AG20443 (cell line): ENCODE data around the gene ATG9B.
A peak's percentile ranks its signal among the peaks of the same experiment; 100 is the strongest.

Experiments used
- DNase-seq: peaks from one replicate; pipeline ENCODE4 v3.0.0; 2012; ENCODE audit warnings: low spot score, mixed read lengths

The ATG9B gene

GRCh38 chr7:151000897-151001495 lies 23.3 kb downstream of the ATG9B start:
- no peak for DNase-seq

- DNase-seq = no peak
Observed at GRCh38 chr7:150999497-151000230, 24.6 kb downstream of the ATG9B start.

DNA sequence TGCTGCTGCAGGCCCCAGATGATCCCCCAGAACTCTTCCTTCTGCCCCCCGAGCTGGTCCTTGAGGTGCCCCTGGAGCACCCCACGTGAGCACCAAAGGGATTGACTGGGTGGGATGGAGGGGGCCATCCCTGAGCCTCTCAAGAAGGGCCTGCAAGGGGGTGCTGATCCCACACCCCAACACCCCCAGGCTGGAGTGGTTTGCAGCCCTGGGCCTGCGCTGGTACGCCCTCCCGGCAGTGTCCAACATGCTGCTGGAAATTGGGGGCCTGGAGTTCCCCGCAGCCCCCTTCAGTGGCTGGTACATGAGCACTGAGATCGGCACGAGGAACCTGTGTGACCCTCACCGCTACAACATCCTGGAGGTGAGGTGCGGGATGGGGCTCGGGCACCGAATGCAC lies 25.3 kb downstream of the ATG9B start:
- DNase-seq = no peak

GRCh38 chr7:150998341-150998740 lies 26.0 kb downstream of the ATG9B start:
- DNase-seq = no peak

DNA sequence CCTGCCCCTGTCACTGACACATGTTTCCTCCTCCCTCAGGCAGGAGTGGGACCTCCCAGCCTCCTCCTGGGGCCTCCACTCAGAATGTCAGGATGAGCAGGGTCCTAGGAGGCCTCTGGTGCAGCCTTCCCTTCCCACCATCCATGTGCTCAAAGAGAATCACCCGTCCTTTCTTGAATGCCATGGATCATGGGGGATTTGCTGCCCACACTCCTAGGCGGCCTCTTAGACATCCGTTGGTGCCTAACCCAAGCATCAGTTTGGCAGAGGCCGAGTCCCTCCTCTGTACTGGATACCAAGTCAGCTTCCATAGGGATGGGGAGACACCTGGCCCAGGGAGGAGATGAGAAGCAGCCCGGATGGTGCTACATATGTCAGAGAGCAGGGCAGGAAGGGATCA lies 26.5 kb downstream of the ATG9B start:
- DNase-seq = no peak

- no peak for DNase-seq
Observed at GRCh38 chr7:150997075-150997511, 27.2 kb downstream of the ATG9B start.

GRCh38 chr7:150996376-150997074 lies 27.8 kb downstream of the ATG9B start:
- DNase-seq = no peak

DNA sequence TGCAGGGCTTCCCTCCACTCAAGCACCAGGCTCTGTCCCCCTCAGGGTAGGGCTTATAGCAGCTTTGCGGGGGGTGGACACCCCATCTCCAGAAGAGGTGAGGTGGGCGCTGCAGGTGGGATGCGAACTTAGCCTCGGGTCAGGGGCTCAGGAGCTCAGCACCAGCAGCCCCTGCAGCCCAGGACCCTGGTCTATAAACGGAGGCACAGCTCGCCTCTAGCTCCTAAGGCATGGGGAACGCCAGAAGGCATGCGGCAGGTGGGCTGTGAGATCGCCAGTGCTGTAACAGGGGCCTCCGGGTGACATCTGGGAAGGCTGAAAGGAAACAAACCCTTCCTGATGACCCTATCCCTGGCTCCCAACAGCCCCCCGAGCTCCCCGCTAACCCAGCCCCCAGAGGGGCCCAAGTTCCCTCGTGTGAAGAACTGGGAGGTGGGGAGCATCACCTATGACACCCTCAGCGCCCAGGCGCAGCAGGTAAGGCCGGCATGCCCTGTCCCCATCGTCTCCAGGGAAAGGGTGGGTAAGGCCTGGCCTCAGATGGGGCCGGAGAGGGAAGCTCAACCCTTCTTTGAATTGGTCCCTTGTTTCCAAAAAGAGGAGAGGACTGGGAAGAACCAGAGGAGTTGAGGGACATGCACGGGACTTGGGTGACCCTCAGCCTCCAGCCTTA lies 29.3 kb downstream of the ATG9B start:
- no peak for DNase-seq

DNA sequence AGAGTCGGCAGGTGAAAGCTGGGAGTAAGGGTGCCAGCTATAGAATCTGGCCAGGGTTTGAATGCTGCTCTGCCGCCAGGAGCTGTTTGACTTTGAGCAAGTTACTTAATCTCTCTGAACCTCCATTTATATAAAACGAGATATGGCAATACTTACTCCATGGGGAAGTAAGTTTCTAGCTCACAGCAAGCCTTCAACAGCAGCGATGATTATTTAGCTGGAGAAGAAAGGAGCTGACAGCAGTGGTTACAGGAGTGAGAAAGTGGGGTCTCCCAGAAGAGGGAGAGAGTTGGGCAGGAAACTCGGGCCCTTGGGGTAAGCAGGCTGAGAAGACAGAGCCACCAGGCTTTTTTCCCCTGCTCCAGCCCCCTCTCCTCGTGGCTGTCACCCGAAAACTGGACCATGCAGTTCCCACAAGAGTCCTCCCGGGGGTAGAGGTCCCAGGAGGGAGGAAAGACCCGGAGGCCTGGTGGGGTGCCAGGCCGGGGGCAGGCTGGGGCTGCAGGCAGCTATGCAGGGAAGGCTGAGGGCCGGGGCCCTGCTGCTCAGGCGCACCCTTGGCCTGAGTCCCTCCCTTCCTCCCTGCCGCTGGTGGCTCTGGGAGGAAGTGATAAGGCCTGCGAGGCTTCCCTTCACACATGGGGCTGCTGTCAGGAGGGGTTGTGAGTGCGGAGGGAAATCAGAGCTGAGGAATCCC lies 30.0 kb downstream of the ATG9B start:
- DNase-seq = no peak

GRCh38 chr7:150993511-150993910 lies 30.8 kb downstream of the ATG9B start:
- DNase-seq = no peak

DNA sequence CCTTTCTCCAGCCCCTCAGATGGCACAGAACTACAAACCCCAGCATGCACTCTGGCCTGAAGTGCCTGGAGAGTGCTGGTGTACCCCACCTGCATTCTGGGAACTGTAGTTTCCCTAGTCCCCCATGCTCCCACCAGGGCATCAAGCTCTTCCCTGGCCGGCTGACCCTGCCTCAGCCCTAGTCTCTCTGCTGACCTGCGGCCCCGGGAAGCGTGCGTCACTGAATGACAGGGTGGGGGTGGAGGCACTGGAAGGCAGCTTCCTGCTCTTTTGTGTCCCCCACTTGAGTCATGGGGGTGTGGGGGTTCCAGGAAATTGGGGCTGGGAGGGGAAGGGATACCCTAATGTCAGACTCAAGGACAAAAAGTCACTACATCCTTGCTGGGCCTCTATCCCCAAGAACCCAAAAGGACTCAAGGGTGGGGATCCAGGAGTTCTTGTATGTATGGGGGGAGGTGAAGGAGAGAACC lies 31.4 kb downstream of the ATG9B start:
- peak; percentile 51 for DNase-seq

DNA sequence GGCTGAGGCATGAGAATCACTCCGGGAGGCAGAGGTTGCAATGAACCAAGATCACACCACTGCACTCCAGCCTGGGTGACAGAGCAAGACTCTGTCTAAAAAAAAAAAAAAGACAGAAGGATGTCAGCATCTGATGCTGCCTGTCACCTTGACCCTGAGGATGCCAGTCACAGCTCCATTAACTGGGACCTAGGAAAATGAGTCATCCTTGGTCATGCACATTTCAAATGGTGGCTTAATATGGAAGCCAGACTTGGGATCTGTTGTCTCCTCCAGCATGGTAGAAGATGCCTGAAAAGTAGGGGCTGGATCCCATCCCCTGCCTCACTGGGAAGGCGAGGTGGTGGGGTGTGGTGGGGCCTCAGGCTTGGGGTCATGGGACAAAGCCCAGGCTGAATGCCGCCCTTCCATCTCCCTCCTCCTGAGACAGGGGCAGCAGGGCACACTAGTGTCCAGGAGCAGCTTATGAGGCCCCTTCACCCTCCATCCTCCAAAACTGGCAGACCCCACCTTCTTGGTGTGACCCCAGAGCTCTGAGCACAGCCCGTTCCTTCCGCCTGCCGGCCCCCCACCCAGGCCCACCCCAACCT lies 32.1 kb downstream of the ATG9B start:
- DNase-seq = no peak

- DNase-seq = no peak
Observed at GRCh38 chr7:150990416-150991186, 33.7 kb downstream of the ATG9B start, which contains the start of gene NOS3. Gene NOS3 (plus strand): TSS chr7:150991017. CDS start chr7:150993804, 2,787 bp downstream.

- DNase-seq = no peak
Observed at GRCh38 chr7:150989456-150989855, 34.8 kb downstream of the ATG9B start.

- peak; percentile 72 for DNase-seq
Observed at GRCh38 chr7:150988230-150989226, 35.8 kb downstream of the ATG9B start.

- DNase-seq = no peak
Observed at GRCh38 chr7:150986556-150986955, 37.7 kb downstream of the ATG9B start.

GRCh38 chr7:150986099-150986512 lies 38.2 kb downstream of the ATG9B start:
- peak; percentile 80 for DNase-seq

DNA sequence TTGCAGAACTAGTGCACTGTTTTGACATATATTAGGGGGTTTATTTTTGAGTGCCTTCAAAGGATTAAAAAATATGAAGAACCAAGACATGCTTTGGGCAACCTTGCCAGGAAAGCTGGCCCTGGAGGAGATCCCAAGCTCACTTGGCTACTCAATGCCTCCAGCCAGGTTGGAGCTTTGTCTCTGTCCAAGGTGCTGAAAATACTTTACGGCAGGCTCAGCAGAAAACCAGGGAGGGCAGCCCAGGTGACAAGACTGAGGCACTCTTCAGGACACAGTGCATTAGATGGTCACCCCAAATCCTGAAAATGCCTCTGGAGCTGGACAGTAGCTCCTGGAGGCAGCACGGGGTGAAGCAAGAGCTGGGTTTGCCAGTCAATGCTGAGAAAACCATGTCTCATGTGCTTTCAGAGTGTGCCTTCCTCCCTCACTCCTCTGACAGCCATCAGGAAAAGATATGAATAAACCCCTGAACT lies 40.4 kb downstream of the ATG9B start:
- peak; percentile 52 for DNase-seq

GRCh38 chr7:150982351-150982750 lies 41.9 kb downstream of the ATG9B start:
- no peak for DNase-seq
